ENCODE results near the gene NUDT14. TPM values are rescaled to one million over a fixed set of nuclear protein-coding genes. Genes with fewer than 3 reads are reported as not detected.

The NUDT14 gene
- total RNA-seq, 2 experiments from 2014 or later = 8.6 to 9.1 TPM

DNA sequence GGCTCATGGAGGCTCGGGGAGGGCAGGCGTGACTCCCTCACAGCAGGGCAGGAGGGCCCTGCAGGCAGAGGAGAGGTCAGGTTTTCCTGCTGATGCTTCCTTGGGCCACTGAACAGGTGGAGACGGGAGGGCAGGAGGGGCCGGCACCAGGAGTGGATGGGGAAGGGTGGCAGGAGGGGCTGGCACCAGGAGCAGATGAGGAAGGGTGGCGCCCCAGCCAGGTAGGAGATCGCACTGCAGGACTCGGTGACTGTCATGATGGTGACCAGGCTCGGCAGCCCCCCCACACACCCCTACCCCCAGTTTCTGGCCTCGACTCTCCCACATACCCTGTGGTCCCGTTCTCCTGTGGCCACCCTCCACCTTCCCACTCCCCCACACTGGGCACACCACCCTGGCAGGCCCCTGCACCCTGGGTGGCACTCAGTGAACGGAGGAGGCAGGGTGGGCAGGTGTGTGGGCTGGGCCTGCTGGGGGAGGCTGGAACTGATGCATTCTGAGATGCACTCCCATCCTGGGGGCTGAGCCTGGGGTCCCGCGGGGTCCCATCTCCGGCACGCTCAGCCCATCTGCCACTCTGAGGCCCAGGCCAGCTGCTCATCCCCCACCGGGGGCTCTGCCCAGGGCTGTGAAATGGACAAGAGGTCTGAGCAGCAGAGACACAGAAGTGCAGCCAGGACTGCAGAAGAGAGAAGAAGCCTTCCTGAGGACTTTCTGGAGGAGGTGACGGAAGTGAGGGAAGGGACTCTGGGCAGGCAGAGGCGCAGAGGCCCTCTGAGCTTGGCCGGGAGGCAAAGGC, 2.8 kb downstream of the NUDT14 start:
- H3K27me3 Mint-ChIP-seq = no peaks in the 10 kb centered on the region
- no peak overlapping the region for H3K27ac Mint-ChIP-seq
- H3K9me3 Mint-ChIP-seq = no peaks in the 10 kb centered on the region
- no peak for DNase-seq
- no peak overlapping the region for H3K4me3 Mint-ChIP-seq
- no peaks in the 10 kb centered on the region for H3K36me3 Mint-ChIP-seq
- peaks cover 18% of the 10 kb centered on the region for H3K4me1 Mint-ChIP-seq

DNA sequence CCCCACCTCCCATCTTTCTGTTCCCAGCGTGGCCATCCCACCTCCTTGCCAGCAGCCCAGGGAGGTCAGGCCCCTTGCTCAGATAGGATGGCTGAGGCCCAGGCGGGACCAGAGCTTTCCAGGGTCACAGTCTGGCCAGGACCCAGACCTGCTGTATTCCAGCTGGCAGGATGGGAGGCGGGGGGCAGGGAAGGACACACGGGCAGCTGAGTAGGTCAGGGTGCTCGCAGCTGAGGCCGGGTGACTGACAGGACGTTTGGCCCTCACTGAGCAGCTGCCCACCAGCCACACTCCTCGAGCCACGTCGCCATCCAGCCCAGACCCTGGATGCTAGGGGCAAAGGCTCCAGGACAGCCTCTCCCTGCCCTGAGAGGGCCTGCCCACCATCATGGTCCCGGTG, 4.0 kb downstream of the NUDT14 start:
- H3K27ac Mint-ChIP-seq = no peak overlapping the region
- no peaks in the 10 kb centered on the region for H3K9me3 Mint-ChIP-seq
- peaks cover 15% of the 10 kb centered on the region for H3K4me1 Mint-ChIP-seq
- DNase-seq = no peak
- no peaks in the 10 kb centered on the region for H3K36me3 Mint-ChIP-seq
- no peak overlapping the region for H3K4me3 Mint-ChIP-seq
- H3K27me3 Mint-ChIP-seq = no peaks in the 10 kb centered on the region

DNA sequence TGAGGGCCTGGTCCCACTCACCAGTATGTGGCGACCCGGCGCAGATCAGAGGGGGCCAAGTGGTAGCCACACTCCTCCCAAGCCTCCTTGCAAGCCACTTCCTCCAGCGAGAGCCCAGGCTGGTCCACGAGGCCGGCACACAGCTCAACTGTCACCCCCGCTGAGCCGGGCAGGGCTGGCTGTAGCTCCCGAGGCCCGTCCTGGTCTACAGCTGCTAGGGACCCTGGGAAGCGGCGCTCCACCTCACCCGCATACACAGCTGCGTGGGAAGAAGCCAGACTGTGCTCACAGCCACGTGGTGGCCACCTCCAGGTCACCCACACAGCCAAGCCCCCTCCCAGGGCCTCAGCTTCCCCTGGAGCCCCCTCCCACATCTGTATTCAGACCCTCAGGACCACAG, 4.6 kb downstream of the NUDT14 start:
- Mint-ChIP-seq H3K9me3 (no peaks in the 10 kb centered on the region), H3K27ac (no peak overlapping the region), H3K36me3 (no peaks in the 10 kb centered on the region), H3K4me1 (peaks cover 14% of the 10 kb centered on the region), H3K4me3 (no peak overlapping the region), H3K27me3 (no peaks in the 10 kb centered on the region)
- DNase-seq = no peak

DNA sequence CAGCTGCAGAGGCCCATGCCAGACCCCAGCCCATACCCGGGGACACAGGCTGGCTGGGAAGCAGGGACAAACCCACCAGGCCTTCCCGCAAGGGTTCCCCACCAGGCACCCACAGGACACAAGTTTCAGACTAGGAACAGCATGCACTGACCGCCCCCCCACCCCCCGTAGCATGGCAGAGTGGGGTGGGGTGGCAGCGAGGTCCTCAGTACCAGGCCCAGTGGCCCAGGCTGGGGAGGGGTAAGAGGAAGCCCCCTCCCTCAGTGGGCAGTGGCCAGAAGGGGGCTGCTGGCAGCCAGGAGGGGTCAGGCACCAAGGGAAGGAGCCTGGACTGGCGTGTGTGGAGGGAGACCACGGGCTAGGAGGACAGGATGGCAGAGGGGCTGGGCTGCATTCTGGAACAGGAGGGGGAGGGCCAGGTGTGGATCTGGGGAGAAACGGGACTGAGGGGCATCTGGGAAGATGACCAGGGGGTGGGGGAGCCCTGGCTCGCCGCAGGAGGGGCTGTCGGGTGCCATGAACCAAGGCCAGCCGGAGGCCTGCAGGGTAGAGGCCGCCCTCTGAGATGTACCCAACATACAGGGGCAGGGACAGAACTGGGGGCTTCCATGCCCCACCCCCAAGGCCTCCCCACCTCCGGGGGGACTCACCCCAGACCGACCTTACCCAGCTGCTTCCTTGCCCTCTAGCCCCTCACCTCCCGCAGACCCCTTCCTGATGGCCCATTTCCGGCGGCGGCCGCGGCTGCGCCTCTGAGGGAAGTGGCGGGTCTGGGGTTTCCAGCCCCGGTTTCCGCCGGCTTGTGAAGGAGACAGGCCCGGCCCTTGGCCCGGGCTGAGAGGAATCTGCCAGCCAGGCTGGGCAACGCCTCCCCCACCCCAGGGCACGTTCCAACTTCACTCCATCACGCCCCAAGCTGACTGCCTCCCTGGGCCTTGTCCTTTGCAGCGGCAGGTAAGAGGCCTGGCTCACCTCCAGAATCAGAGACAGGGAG, 6.9 kb downstream of the NUDT14 start:
- Mint-ChIP-seq H3K27ac (no peak overlapping the region), H3K4me1 (peaks cover 14% of the 10 kb centered on the region)
- peak; percentile 60 for DNase-seq

DNA sequence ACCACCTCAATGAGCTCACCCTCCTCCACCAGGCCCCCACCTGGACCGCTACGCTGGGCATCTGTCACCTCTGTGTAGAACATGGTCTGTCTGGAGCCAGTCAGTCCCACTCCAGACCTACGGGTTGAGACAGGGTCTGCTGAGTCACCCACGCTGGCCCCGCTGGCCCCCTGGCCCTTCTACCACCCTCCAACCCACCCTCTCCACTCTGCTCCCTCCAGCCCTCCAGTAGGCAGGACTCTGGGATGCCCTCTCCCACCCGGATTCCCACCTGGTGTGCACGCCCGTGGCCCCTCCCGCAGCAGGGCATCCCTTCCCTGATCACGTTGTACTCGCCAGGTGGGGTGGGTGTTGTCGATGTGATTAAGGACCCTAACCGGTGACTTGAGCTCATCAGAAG, 8.0 kb downstream of the NUDT14 start:
- DNase-seq = no peak
- H3K4me3 Mint-ChIP-seq = no peak overlapping the region
- H3K9me3 Mint-ChIP-seq = no peaks in the 10 kb centered on the region
- no peak overlapping the region for H3K27ac Mint-ChIP-seq
- H3K36me3 Mint-ChIP-seq = no peaks in the 10 kb centered on the region
- peaks cover 10% of the 10 kb centered on the region for H3K27me3 Mint-ChIP-seq
- peaks cover 15% of the 10 kb centered on the region for H3K4me1 Mint-ChIP-seq

More for the DNA sequence above, 6.9 kb downstream of the NUDT14 start:
- H3K27me3 Mint-ChIP-seq = peaks cover 9% of the 10 kb centered on the region
- no peaks in the 10 kb centered on the region for H3K36me3 Mint-ChIP-seq
- peak overlapping the region; percentile 48 for H3K4me3 Mint-ChIP-seq
- no peaks in the 10 kb centered on the region for H3K9me3 Mint-ChIP-seq

DNA sequence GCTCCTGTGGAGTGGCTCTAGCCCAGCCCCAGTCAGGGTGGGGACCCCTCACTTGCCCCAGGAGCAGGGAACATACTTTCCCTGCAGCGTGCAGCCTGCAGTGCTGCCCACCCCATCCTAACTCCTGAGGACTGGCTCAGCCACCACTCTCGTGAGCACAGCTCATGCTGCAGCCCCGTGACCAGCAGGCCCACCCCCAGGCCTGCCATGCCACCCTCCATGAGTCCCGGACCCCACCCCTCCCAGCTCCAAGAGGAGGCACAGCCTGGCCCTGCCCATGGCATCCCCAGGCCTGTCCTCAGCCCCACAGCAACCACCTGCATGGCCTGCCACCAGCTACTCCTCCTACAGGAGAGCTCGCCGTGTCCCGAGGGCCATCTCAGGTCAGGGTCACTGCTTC, 8.6 kb downstream of the NUDT14 start:
- peaks cover 10% of the 10 kb centered on the region for H3K27me3 Mint-ChIP-seq
- no peak for DNase-seq
- H3K9me3 Mint-ChIP-seq = no peaks in the 10 kb centered on the region
- H3K27ac Mint-ChIP-seq = no peak overlapping the region
- H3K36me3 Mint-ChIP-seq = no peaks in the 10 kb centered on the region
- H3K4me1 Mint-ChIP-seq = peaks cover 15% of the 10 kb centered on the region
- H3K4me3 Mint-ChIP-seq = no peak overlapping the region

DNA sequence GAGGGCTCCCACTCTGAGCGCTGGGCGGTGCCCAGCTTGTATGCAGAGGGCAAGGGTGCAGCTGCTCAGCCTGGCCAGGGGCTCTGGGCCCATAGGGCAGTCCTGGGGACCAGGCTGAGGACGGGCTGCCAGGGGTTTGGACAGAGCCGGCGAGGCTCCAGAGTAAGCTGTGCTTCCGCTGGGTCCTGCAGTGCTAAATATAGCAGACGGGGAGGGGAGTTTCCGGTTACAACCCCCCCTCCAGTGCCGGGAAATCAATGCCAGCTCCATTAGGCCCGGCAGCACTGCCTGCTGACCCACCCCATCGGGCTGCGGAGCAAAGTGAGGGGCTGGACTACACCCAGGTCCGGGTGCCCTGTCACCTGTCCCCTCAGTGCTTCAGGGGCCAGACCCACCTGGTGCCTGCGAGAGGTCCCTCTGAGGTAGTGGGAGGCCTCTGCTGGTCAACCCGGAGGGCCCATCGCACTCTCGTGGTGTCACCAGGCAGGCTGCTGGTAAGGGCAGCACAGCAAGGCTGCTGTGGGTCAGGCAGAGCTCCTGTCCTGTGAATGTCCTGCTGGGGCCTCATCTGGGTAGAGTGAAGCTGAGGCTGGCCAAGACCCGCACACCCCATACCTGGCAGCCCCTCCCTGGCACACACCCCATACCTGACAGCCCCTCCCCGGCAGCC, 10.0 kb downstream of the NUDT14 start:
- no peak for DNase-seq
- Mint-ChIP-seq H3K27ac (no peak overlapping the region), H3K27me3 (peaks cover 18% of the 10 kb centered on the region), H3K36me3 (no peaks in the 10 kb centered on the region), H3K4me1 (peaks cover 13% of the 10 kb centered on the region), H3K4me3 (no peak overlapping the region), H3K9me3 (no peaks in the 10 kb centered on the region)

DNA sequence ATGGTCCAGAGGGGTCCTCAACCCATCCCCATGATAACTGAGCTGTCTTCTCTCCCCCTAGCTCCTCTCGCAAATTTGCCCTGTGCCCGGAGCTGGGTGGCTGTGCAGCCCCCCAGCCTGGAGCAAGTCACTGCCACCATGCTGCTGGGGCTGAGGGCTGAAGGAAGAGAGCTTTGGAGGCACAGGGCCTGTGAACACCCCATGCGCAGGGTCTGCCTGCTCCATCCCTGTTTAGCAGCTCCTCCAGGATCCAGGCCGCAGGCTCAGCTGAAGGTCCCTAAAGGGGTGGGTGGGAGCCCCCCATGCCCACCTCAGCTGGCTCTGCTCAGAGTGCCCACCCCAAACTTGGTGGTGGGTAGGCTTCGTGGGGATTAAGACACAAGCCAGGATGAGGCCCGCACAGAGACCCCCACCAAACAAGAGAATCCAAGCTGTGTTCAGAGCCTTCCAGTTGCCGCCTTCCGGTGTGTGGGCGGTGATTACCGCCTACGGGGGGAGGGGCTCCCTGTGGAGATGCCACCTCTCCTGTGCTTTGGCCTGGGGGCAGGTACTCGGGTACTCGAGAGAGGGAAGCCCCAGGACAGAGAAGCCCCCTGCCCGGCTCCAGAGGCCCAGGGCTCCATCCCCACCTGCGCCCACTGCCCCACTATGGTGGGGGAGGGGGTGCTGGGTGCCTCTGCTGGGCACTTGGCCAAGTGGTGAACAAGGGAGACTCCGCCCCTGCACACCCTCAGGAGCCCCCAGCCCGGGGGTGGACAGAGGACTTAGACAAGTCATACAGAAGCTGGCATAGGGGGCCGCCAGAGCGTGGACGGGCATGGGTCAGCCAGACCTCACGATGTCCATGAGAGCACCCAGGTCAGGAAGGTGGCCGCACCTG, 11.1 kb downstream of the NUDT14 start:
- H3K4me3 Mint-ChIP-seq = peak overlapping the region; percentile 67
- no peak overlapping the region for H3K27ac Mint-ChIP-seq
- peaks cover 13% of the 10 kb centered on the region for H3K4me1 Mint-ChIP-seq
- H3K36me3 Mint-ChIP-seq = no peaks in the 10 kb centered on the region
- H3K27me3 Mint-ChIP-seq = peaks cover 18% of the 10 kb centered on the region
- DNase-seq = no peak
- H3K9me3 Mint-ChIP-seq = no peaks in the 10 kb centered on the region

DNA sequence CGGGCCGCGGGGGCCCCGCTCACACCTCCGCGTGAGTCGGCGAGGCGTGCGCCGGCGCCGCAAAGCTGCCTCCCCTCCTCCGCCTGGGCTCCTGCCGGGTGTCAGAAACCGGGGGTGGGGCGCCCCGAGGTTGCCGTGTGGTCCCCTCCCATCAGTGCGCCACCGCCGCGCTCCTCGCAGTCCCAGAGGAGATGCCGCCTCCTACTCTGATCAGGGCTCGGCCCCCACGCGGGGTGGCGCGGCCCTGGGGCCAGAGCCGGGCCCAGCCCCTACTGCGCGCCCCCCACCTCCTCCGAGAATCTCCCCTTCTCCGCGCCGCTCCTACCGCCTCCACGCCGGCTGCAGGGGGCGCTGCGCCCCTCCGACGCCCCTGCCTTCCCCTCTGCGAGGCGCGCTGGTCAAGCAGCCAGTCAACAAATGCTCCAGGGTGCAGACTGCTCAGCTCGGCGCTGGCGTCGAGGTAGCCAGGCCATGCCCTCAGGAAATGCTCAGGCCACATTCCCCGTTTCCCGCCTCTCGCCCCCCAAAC, 12.1 kb downstream of the NUDT14 start:
- H3K4me3 Mint-ChIP-seq = peak overlapping the region; percentile 65
- peaks cover 18% of the 10 kb centered on the region for H3K27me3 Mint-ChIP-seq
- H3K36me3 Mint-ChIP-seq = no peaks in the 10 kb centered on the region
- H3K27ac Mint-ChIP-seq = no peak overlapping the region
- peaks cover 4% of the 10 kb centered on the region for H3K4me1 Mint-ChIP-seq
- peak; percentile 62 for DNase-seq
- H3K9me3 Mint-ChIP-seq = no peaks in the 10 kb centered on the region

DNA sequence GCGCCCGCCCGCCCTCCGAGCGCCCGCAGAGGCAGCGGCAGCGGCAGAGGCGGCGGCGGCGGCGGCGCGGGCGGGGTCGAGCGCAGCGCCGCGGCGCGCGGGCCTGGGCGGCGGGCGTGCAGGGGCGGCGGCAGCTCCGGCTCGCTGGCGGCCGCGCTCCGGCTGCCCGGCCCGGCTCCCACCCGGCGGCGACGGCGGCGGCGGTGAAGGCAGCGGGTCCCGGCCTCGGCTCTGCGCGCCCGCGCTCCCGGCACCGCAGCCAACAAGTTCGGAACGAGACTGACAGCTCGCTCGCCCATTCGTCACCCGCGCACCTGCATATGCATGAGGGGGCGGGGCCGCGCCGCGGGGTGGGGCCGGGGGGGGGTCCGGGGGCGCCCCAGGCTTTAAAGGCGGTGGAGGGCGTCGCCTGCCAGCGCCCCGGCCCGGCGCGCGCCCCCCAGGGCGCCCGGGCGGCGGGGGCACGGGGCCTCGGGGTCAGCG, 12.6 kb downstream of the NUDT14 start, which contains the start of gene JAG2:
Gene JAG2 (minus strand): TSS at position 281 of the 483 bp plus-strand sequence. CDS start 356 bp downstream, outside the sequence.
- H3K4me3 Mint-ChIP-seq = peak within 1 kb of the TSS; percentile 67
- no peak within 1 kb of the TSS for H3K27ac Mint-ChIP-seq
- H3K4me1 Mint-ChIP-seq = peaks cover 4% of the 10 kb centered on the region
- no peaks in the 10 kb centered on the region for H3K36me3 Mint-ChIP-seq
- peaks cover 18% of the 10 kb centered on the region for H3K27me3 Mint-ChIP-seq
- DNase-seq = peak; percentile 57
- no peaks in the 10 kb centered on the region for H3K9me3 Mint-ChIP-seq

DNA sequence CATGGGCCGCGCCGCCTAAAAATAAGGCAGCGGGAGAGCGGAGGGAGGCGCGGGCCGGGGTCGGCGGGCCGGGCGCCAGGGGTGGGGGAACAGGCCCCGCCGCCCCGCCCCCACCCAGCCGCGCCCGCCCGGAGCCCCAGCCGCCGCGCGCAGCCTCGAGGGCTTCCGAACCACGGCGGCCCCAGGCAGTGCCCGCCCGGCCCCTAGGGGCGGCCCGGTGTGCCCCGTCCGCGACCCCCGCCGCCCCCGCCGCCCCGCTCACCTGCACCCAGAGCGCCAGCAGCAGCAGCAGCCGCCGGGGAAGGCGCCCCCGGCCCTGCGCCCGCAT, 13.1 kb downstream of the NUDT14 start:
- H3K4me3 Mint-ChIP-seq = peak overlapping the region; percentile 45
- no peak overlapping the region for H3K27ac Mint-ChIP-seq

DNA sequence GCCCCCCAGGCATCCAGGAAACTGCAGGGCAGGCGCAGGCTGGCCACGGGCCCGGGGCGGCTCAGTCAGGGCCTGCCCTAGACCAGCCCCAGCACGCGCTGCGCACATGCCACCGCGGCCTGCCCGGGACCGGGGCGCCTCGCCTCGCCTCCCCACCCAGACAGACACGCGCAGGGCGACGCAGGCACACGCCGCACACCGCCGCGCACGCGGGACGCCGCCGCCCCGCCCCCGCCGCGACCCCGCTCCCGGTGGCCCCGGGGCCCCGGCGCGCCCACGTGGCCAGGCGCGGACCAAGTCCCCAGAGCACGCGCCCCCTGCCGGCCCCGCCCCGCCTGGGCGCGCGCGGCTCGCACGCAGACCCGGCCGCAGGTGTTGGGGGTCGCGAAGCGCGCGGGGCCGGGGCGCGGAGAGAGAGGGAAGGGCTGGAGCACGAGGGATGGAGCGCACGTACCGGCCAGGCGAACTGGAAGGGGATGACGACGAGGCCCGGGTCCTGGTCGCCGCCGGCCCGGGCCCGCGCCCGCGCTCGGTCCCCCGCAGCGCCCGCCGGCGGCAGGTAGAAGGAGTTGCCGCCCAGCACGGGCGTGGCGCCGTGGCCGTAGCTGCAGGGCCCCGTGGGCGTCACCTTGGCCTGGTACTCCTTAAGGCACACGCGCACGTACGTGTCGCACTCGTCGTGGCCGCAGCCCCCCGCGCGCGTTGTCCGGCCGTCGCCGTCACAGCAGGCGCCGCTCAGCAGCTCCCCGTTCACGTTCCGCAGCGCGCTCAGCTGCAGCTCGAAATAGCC, 13.6 kb downstream of the NUDT14 start:
- H3K4me3 Mint-ChIP-seq = peak overlapping the region; percentile 45
- peaks cover 18% of the 10 kb centered on the region for H3K27me3 Mint-ChIP-seq
- H3K27ac Mint-ChIP-seq = no peak overlapping the region
- no peaks in the 10 kb centered on the region for H3K9me3 Mint-ChIP-seq
- H3K4me1 Mint-ChIP-seq = peaks cover 4% of the 10 kb centered on the region
- DNase-seq = peak; percentile 34
- H3K36me3 Mint-ChIP-seq = no peaks in the 10 kb centered on the region

More for the DNA sequence above, 13.1 kb downstream of the NUDT14 start:
- Mint-ChIP-seq H3K9me3 (no peaks in the 10 kb centered on the region), H3K4me1 (peaks cover 4% of the 10 kb centered on the region), H3K27me3 (peaks cover 18% of the 10 kb centered on the region), H3K36me3 (no peaks in the 10 kb centered on the region)
- DNase-seq = no peak

DNA sequence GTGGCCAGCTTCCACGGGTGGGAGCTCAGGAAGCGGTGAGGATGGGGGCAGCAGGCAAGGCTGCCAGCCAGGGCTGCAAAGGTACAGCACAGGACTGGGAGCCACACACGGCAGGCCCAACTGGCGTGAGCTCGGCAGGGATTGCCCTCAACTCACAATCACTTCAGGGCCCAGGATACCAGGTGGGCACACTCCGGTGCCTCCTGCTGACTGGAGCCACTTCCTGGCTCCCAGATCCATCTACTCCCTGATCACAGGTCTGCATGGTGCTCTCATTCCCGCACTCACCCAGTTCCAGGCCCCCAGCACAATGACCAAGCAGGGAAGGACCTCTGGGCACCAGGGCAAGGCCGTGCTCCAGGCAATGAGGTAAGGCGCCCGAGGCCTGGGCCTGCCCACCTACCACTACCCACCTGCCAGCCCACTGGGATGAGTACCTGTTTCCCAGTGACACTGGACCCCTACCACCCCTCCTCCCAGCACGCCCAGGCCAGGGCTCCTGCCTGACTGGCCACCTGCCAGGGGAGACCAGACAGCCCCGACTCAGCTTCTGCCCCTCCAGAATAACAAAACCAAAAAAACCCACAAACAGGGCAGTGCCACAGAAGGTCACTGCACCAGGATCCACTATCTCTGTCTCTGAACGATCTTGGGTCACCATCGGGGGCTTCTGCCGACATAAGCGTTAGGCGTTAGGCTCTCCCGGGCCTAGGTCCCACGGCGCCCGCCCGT, 14.4 kb downstream of the NUDT14 start:
- H3K4me3 Mint-ChIP-seq = peak overlapping the region; percentile 37
- no peak for DNase-seq
- H3K27me3 Mint-ChIP-seq = peaks cover 18% of the 10 kb centered on the region
- no peaks in the 10 kb centered on the region for H3K9me3 Mint-ChIP-seq
- no peaks in the 10 kb centered on the region for H3K36me3 Mint-ChIP-seq
- peaks cover 4% of the 10 kb centered on the region for H3K4me1 Mint-ChIP-seq
- no peak overlapping the region for H3K27ac Mint-ChIP-seq

All from activated naive CD8-positive, alpha-beta T cell treated with anti-CD3 and anti-CD28 coated beads for 36 hours (primary cell).